ENCODE data around the gene SNX24. TPM values are rescaled to one million over a fixed set of nuclear protein-coding genes. Genes with fewer than 3 reads are reported as not detected.

SNX24 gene
- total RNA-seq, 4 donors from 2014 or later: 10.7 to 29.9 (median 16.1) TPM

DNA sequence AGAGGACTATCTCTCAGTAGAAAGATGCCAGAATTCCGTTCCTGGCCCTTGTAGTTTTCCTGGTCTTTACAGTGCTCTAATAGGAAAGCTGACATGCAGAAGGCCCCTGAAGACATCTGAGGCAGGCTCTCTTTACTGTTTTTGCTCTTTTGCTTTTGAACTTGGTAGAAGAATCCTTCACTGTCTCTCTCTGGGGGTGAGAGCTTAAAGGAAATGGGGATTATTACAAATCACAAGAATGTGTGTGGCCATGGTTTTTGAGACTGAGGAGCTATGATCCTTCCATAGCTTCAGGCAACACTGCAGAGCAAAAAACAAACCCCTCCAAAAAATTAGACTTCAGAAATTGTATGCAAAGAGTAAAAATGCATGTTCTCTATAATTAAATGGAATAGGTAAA is 102.0 kb downstream of the SNX24 start:
- no peaks in the 10 kb centered on the region for H3K36me3 ChIP-seq
- H3K4me3 ChIP-seq: no peak overlapping the region
- TF ChIP-seq EP300 (IDR thresholded peaks at IDR 0.05; ENCODE audit: low read depth): no peak
- no peak for TF ChIP-seq POLR2AphosphoS5 (IDR thresholded peaks at IDR 0.05)
- no peak for TF ChIP-seq POLR2A (IDR thresholded peaks at IDR 0.05)
- TF ChIP-seq, protein P1, sequence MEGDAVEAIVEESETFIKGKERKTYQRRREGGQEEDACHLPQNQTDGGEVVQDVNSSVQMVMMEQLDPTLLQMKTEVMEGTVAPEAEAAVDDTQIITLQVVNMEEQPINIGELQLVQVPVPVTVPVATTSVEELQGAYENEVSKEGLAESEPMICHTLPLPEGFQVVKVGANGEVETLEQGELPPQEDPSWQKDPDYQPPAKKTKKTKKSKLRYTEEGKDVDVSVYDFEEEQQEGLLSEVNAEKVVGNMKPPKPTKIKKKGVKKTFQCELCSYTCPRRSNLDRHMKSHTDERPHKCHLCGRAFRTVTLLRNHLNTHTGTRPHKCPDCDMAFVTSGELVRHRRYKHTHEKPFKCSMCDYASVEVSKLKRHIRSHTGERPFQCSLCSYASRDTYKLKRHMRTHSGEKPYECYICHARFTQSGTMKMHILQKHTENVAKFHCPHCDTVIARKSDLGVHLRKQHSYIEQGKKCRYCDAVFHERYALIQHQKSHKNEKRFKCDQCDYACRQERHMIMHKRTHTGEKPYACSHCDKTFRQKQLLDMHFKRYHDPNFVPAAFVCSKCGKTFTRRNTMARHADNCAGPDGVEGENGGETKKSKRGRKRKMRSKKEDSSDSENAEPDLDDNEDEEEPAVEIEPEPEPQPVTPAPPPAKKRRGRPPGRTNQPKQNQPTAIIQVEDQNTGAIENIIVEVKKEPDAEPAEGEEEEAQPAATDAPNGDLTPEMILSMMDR (IDR thresholded peaks at IDR 0.05): no peak
- no peak overlapping the region for H3K27ac ChIP-seq
- no peak for DNase-seq
- H3K27me3 ChIP-seq: no peaks in the 10 kb centered on the region
- WGBS, 2 donors (ENCODE audit: low coverage in 1 of 2): 86% methylated on average over 1 of the region's 1 CpG; no CpG with 5 or more reads in 1 of the 2 donors
- in situ Hi-C loops (cut with MboI; ENCODE audit: low pct_ligation_motif_present in 1 of 4, low pct_unique_long_range_greater_than_20kb in 1 of 4, low sequenced_read_pairs in 3 of 4) (no loop called here), intact Hi-C loops (cut with DNase I; ENCODE audit: low total_unique reads) (no loop called here)
- H3K4me1 ChIP-seq: peaks cover 0 to 11% (median 4%) of the 10 kb centered on the region in 4 donors
- H3K9me3 ChIP-seq: no peaks in the 10 kb centered on the region

DNA sequence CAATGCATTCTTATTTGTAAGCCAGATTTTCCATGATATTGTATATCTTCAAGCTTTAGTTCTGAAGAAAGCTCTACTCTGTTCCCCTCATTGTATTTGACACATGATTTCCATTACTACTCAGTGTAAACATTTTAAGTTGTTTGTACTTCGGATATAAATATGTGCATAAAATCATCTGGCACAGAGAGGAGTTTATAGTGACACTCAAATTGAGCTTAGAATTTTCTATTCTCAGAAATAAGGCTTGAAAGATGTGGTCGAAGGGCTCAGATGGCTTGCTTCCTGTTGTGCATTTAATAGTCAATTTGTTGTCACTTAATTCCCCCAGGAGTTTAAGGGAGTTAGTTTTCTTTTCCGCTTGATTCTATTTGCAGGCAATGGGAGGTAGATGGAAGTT is 102.4 kb downstream of the SNX24 start:
- Histone ChIP-seq H3K4me1 (peaks cover 0 to 7% (median 2%) of the 10 kb centered on the region in 4 donors), H3K36me3 (no peaks in the 10 kb centered on the region), H3K27ac (no peak overlapping the region), H3K9me3 (no peaks in the 10 kb centered on the region), H3K27me3 (no peaks in the 10 kb centered on the region), H3K4me3 (no peak overlapping the region)
- in situ Hi-C loops (cut with MboI; ENCODE audit: low pct_ligation_motif_present in 1 of 4, low pct_unique_long_range_greater_than_20kb in 1 of 4, low sequenced_read_pairs in 3 of 4): no loop called here
- DNase-seq: no peak
- TF ChIP-seq, protein P1 (IDR thresholded peaks at IDR 0.05): no peak
- TF ChIP-seq POLR2AphosphoS5 (IDR thresholded peaks at IDR 0.05) (no peak), EP300 (IDR thresholded peaks at IDR 0.05; ENCODE audit: low read depth) (no peak), POLR2A (IDR thresholded peaks at IDR 0.05) (no peak)
- 40 to 46% methylated on average over 3 of the region's 3 CpGs for WGBS, 2 donors (ENCODE audit: low coverage in 1 of 2)
- intact Hi-C loops (cut with DNase I; ENCODE audit: low total_unique reads): no loop called here

DNA sequence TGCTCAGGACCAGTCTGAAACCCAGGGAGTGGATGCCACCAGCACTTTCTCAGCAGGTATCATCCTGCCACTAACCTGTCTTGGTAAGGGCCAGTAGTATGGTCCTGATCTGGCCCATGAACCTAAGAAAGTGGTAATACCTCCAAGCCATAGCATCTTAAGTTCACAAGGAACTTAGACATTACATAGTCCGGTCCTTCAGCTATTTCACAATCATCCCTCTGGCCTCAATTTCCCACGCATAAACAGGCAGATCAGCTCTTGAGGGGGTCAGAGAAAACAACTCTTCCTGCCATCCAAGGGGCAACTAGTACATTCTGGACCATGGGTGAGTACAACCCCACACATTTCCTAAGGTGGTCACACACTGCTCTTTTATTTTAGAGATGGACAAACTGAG is 102.9 kb downstream of the SNX24 start:
- 91% methylated on average over 2 of the region's 2 CpGs; no CpG with 5 or more reads in 1 of the 2 donors for WGBS, 2 donors (ENCODE audit: low coverage in 1 of 2)
- no peaks in the 10 kb centered on the region for H3K9me3 ChIP-seq

DNA sequence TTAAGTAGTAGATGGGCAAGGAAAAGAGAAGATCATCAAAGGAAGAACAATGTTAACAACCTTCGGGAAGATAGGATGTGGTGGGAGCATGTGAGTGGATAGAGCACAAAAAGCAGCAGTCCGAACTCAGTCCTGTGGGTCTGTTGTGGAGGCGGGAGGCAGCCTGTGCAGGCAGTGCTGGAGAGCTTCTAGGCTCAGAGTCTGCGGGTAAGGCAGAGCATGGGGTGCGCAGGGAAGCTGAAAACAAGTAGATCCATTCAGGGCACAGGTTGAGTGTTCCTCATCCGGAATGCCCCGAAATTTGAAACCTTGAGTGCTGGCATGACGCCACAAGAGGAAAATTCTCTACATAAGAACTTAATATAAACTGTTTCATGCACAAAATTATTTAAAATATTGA is 106.2 kb downstream of the SNX24 start:
- Histone ChIP-seq H3K36me3 (no peaks in the 10 kb centered on the region), H3K27me3 (no peaks in the 10 kb centered on the region), H3K9me3 (no peaks in the 10 kb centered on the region), H3K27ac (no peak overlapping the region), H3K4me1 (no peaks in the 10 kb centered on the region), H3K4me3 (no peak overlapping the region)
- in situ Hi-C loops (cut with MboI; ENCODE audit: low pct_ligation_motif_present in 1 of 4, low pct_unique_long_range_greater_than_20kb in 1 of 4, low sequenced_read_pairs in 3 of 4) (no loop called here), intact Hi-C loops (cut with DNase I; ENCODE audit: low total_unique reads) (no loop called here)
- 92 to 95% methylated on average over 4 to 8 of the region's 8 CpGs for WGBS, 2 donors (ENCODE audit: low coverage in 1 of 2)
- TF ChIP-seq EP300 (IDR thresholded peaks at IDR 0.05; ENCODE audit: low read depth) (no peak), POLR2AphosphoS5 (IDR thresholded peaks at IDR 0.05) (no peak), POLR2A (IDR thresholded peaks at IDR 0.05) (no peak)
- TF ChIP-seq, protein P1 (IDR thresholded peaks at IDR 0.05): no peak
- no peak for DNase-seq

More for the DNA sequence above, 102.9 kb downstream of the SNX24 start:
- DNase-seq: no peak
- no peak for TF ChIP-seq POLR2AphosphoS5 (IDR thresholded peaks at IDR 0.05)
- TF ChIP-seq EP300 (IDR thresholded peaks at IDR 0.05; ENCODE audit: low read depth): no peak
- TF ChIP-seq, protein P1 (IDR thresholded peaks at IDR 0.05): no peak
- no peak for TF ChIP-seq POLR2A (IDR thresholded peaks at IDR 0.05)
- Histone ChIP-seq H3K27me3 (no peaks in the 10 kb centered on the region), H3K36me3 (no peaks in the 10 kb centered on the region), H3K4me1 (peaks cover 0 to 1% (median 0%) of the 10 kb centered on the region in 4 donors), H3K4me3 (no peak overlapping the region), H3K27ac (no peak overlapping the region)
- in situ Hi-C loops (cut with MboI; ENCODE audit: low pct_ligation_motif_present in 1 of 4, low pct_unique_long_range_greater_than_20kb in 1 of 4, low sequenced_read_pairs in 3 of 4) (no loop called here), intact Hi-C loops (cut with DNase I; ENCODE audit: low total_unique reads) (no loop called here)
